ENCODE measurements around the gene WDTC1. TPM values are rescaled to one million over a fixed set of nuclear protein-coding genes. Genes with fewer than 3 reads are reported as not detected.

The WDTC1 gene
- total RNA-seq, 1 experiment from 2014 or later: 19.0 TPM

- H2BK12ac ChIP-seq (ENCODE audit: insufficient read length, low read depth, low read length): no peak overlapping the region
- WGBS (ENCODE audit: extremely low coverage, insufficient read length, low lambda C conversion rate): no CpG with 5 or more reads among the region's 3 CpGs
- no peaks in the 10 kb centered on the region for H3K4me1 Mint-ChIP-seq
Observed at GRCh38 chr1:27275696-27276095, 41.3 kb downstream of the WDTC1 start.

More at GRCh38 chr1:27275696-27276095, 41.3 kb downstream of the WDTC1 start:
- no peak overlapping the region for H3K4me2 ChIP-seq (ENCODE audit: insufficient read depth, insufficient read length, low read length)
- no peaks in the 10 kb centered on the region for H3K23me2 ChIP-seq (ENCODE audit: insufficient read length, low read depth, low read length, poor library complexity, severe bottlenecking)
- H2AFZ ChIP-seq (ENCODE audit: low read length): no peak overlapping the region
- no peaks in the 10 kb centered on the region for H3K79me1 ChIP-seq (ENCODE audit: insufficient read depth, low read depth, low read length, poor library complexity, severe bottlenecking)
- H3K4me1 ChIP-seq (ENCODE audit: insufficient read depth, low read length): no peaks in the 10 kb centered on the region
- no peaks in the 10 kb centered on the region for H4K20me1 ChIP-seq (ENCODE audit: control insufficient read depth, insufficient read depth, insufficient read length)
- no peak overlapping the region for H3K14ac ChIP-seq (ENCODE audit: insufficient read depth, low read length)
- TF ChIP-seq CTCF (conservative IDR thresholded peaks at IDR 0.05): no peak
- H3K27ac ChIP-seq (ENCODE audit: insufficient read length, low read depth, low read length): no peak overlapping the region
- no peak for DNase-seq
- no peak overlapping the region for H3K23ac ChIP-seq (ENCODE audit: insufficient read length, low read depth, low read length)
- no peak overlapping the region for H3K56ac ChIP-seq (ENCODE audit: insufficient read length, low read depth, low read length)
- no peak overlapping the region for H4K5ac ChIP-seq (ENCODE audit: insufficient read length, low read depth, low read length)
- no peak overlapping the region for H3T11ph ChIP-seq (ENCODE audit: low read length)
- no peak overlapping the region for H2BK15ac ChIP-seq (ENCODE audit: low read depth, low read length)
- H3K4ac ChIP-seq (ENCODE audit: low read depth, low read length): no peak overlapping the region
- H3K18ac ChIP-seq (ENCODE audit: insufficient read length, low read depth, low read length): no peak overlapping the region
- Mint-ChIP-seq H3K9me3 (peaks cover 6 to 9% of the 10 kb centered on the region in 2 experiments), H3K4me3 (no peak overlapping the region), H3K27ac (no peak overlapping the region), H3K36me3 (ENCODE audit: insufficient read depth in 1 of 3, low read depth in 3 of 3) (peaks cover 6 to 12% (median 9%) of the 10 kb centered on the region in 3 experiments; a peak in 5 of 7 replicates), H3K27me3 (ENCODE audit: low read depth) (no peaks in the 10 kb centered on the region)
- H2BK20ac ChIP-seq (ENCODE audit: low read depth, low read length, poor library complexity, severe bottlenecking): no peak overlapping the region
- H2BK120ac ChIP-seq (ENCODE audit: low read depth, low read length, poor library complexity, severe bottlenecking): no peak overlapping the region
- H3K27me3 ChIP-seq (ENCODE audit: insufficient read depth, low read length): no peaks in the 10 kb centered on the region
- H3K79me2 ChIP-seq (ENCODE audit: insufficient read depth, low read length): no peaks in the 10 kb centered on the region
- H4K91ac ChIP-seq (ENCODE audit: insufficient read length, low read depth, low read length): no peak overlapping the region
- no peak overlapping the region for H2BK5ac ChIP-seq (ENCODE audit: insufficient read length, low read length)
- no peak overlapping the region for H4K8ac ChIP-seq (replicated peaks; ENCODE audit: insufficient read length, low read depth, low read length)
- H2AK5ac ChIP-seq (ENCODE audit: insufficient read length, low read length): no peak overlapping the region
- no peak overlapping the region for H3K9ac ChIP-seq (ENCODE audit: extremely low read depth, insufficient read length, low read length)
- no peaks in the 10 kb centered on the region for H3K9me3 ChIP-seq (ENCODE audit: control insufficient read depth, low read depth, low read length)
